DMS79 treated with DMSO at 0.1 percent for 48 hours (cell line): ENCODE measurements around the gene GAA.

Experiments used
- DNase-seq: peaks from one replicate; lab custom pipeline; 2025; lab: John Stamatoyannopoulos, UW

GAA gene

GRCh38 chr17:80101011-80101945, at the start of gene GAA:
GAA (plus strand) TSS chr17:80101581; CDS start chr17:80104587, 3,006 bp downstream.
- DNase-seq, result peak; percentile 37

- no peak for DNase-seq
Observed at GRCh38 chr17:80051681-80052080, 49.7 kb upstream of the GAA start.

GRCh38 chr17:80053102-80053501, 48.3 kb upstream of the GAA start:
- DNase-seq, result no peak

- DNase-seq, result no peak
Observed at GRCh38 chr17:80055597-80055996, 45.8 kb upstream of the GAA start.

GRCh38 chr17:80058311-80058955, 42.9 kb upstream of the GAA start:
- DNase-seq, result no peak

- no peak for DNase-seq
Observed at GRCh38 chr17:80060644-80061043, 40.7 kb upstream of the GAA start.

- no peak for DNase-seq
Observed at GRCh38 chr17:80061421-80061820, 40.0 kb upstream of the GAA start.

- no peak for DNase-seq
Observed at GRCh38 chr17:80063830-80064585, 37.4 kb upstream of the GAA start.

- no peak for DNase-seq
Observed at GRCh38 chr17:80064696-80065095, 36.7 kb upstream of the GAA start.

GRCh38 chr17:80065478-80066170, 35.8 kb upstream of the GAA start:
- DNase-seq, result no peak

GRCh38 chr17:80067393-80067986, 33.9 kb upstream of the GAA start:
- DNase-seq, result no peak

GRCh38 chr17:80068301-80069222, 32.8 kb upstream of the GAA start:
- DNase-seq, result no peak

- DNase-seq, result no peak
Observed at GRCh38 chr17:80070375-80071115, 30.8 kb upstream of the GAA start.

GRCh38 chr17:80071116-80071841, 30.1 kb upstream of the GAA start:
- DNase-seq, result no peak

- DNase-seq, result no peak
Observed at GRCh38 chr17:80072410-80072809, 29.0 kb upstream of the GAA start.

- no peak for DNase-seq
Observed at GRCh38 chr17:80080081-80080480, 21.3 kb upstream of the GAA start.

- DNase-seq, result no peak
Observed at GRCh38 chr17:80081596-80081995, 19.8 kb upstream of the GAA start.

GRCh38 chr17:80082403-80083135, 18.8 kb upstream of the GAA start:
- peak; percentile 23 for DNase-seq
